GM12872 (cell line): ENCODE measurements around the gene MORC2.

ENCODE experiments used
- CTCF ChIP-seq: IDR thresholded peaks from 3 replicates; pipeline ENCODE4 v1.5.1; 2011; ENCODE audit warnings: low read depth, mild to moderate bottlenecking, low read length, moderate library complexity; ENCODE audit not compliant: insufficient read depth

Gene MORC2

DNA sequence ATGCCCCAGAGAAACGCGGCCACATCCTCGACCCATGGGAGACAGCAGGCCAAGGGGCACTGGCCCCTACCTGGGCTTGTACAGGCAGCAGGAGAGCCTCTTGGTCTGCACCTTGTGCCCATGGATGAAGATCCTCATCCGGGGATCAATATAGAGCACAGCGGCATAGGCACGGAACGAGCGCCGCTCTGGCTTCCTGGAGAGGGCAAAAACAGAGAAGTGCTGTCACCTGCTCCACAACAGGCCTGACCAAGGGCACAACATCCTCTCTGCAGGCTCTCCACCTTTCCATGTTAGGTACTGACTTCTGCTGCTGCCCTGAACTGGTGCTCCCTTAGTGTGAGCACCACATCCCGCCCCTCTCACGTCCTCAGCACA is 27.2 kb downstream of the MORC2 start:
- no peak for TF ChIP-seq CTCF

GRCh38 chr22:30940685-30941362 is 27.8 kb downstream of the MORC2 start:
- no peak for TF ChIP-seq CTCF

GRCh38 chr22:30934053-30934452 is 34.5 kb downstream of the MORC2 start:
- no peak for TF ChIP-seq CTCF

GRCh38 chr22:30933457-30933856 is 35.1 kb downstream of the MORC2 start:
- no peak for TF ChIP-seq CTCF

- TF ChIP-seq CTCF: no peak
Measured at GRCh38 chr22:30932661-30933060, 35.9 kb downstream of the MORC2 start.

DNA sequence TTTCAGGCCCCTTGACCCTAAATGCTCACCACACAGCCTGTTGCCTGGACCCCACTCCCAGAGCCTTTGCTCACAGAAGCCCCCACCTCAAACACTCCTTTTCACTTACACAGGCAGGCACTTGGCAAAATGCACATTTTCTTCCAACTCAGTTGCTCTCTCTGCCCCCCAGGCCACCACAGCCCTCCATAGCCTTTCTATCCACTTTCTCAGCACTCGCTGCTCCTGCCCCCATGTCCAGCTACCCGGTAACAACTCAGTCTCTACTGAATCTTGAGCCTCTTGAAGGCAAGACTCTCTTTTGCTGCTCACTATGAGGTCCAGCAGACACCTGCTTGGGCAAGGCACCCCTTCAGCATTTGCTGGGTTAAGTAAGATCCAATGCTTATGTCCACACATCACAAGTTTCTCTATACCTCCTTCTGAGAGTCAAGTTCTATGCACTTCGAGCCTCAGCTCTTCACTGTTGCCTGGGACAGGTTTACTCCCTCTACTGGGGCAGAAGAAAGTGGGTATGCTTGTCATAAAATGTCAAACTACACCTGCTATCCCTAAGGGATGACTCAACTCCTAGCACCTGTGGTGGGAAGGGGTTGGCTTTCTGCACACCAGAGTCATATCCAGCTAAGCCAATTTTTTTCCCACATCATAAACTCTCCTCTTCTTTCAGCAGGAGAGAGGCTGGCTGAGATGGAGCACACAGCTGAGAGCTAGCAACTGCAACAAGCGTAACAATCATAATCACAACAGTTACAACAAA is 36.9 kb downstream of the MORC2 start:
- TF ChIP-seq CTCF: no peak

- TF ChIP-seq CTCF: no peak
Measured at GRCh38 chr22:30930228-30930627, 38.3 kb downstream of the MORC2 start.
